Ishikawa (cell line): ENCODE data around the gene ZMIZ1.

Experiments
- EGR1 ChIP-seq: IDR thresholded peaks from 2 replicates; pipeline ENCODE4 v1.6.1; 2012
- REST ChIP-seq: IDR thresholded peaks from 2 replicates; pipeline ENCODE4 v1.6.1; 2012; ENCODE audit warnings: low read depth, mild to moderate bottlenecking
- USF1 ChIP-seq: IDR thresholded peaks from 2 replicates; pipeline ENCODE4 v1.6.1; 2012

DNA sequence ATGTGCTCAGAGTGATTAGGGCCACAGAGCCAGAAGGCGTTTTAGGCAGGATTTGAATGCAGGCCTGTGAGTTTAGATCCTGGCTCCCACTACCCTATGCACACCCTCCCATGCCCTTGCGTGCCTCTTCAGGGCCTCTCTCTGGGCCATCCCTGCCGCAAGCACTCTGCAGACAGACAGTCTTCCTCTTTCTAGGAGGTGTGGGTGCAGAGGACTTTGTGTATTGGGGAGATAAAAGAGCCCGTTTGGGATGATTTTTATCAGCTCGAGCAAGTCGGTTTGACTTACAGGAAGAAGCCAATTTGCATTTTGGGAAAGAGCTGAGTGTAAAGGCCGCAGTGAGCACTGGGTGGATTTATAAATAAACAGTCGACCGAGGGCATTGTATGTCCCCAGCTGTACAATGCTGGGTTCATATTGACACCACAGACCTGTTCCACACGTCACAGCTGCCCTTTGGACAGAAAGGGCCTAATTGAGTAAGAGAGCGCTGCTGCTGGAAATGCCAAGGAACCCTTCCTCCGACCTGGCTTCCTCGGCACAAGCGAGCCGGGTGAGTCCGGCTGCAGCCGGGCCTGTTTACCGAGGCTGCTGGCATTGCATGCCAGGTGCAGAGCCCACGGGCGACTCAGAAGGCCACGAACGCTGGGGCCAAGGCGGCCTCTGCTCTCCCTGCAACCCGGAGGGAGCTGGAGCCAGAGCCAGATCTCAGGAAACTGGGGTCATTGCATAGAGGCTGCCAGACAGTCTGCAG lies 25.1 kb downstream of the ZMIZ1 start:
- TF ChIP-seq REST (no peak), EGR1 (no peak), USF1 (no peak)
